Gastroesophageal sphincter (tissue), 4 donors: ENCODE measurements around the gene LINC01488. TPM values are rescaled to one million over a fixed set of nuclear protein-coding genes. Genes with fewer than 3 reads are reported as not detected.

Experiments used
- ATAC-seq: fragments of 150-250 bp; one replicate; pipeline ENCODE4 v1.9.1; 2016; ENCODE audit warnings: mild to moderate bottlenecking, moderate library complexity
- H3K27ac ChIP-seq, 4 donors: fragments of 200-600 bp; sonication (generic) in 3 of 4; 1 replicate in 3 of 4; 2 replicates in 1 of 4; pipeline ENCODE4 v1.5.1; 2016 to 2019
- H3K27me3 ChIP-seq: fragments of 200-600 bp; sonication (generic); one replicate; pipeline ENCODE4 v1.5.1; 2019
- H3K36me3 ChIP-seq, 2 donors: fragments of 200-600 bp; sonication (generic); one replicate each; pipeline ENCODE4 v1.5.1; 2019; ENCODE audit warnings: control low read depth in 1 of 2
- H3K4me1 ChIP-seq, 3 donors: fragments of 200-600 bp; sonication (generic); 1 replicate in 2 of 3; 2 replicates in 1 of 3; pipeline ENCODE4 v1.5.1; 2016 to 2019; ENCODE audit warnings: control low read depth in 2 of 3
- H3K4me3 ChIP-seq, 2 donors: fragments of 200-600 bp; sonication (generic); one replicate each; pipeline ENCODE4 v1.5.1; 2019; ENCODE audit warnings: mild to moderate bottlenecking in 1 of 2, moderate library complexity in 1 of 2
- H3K9me3 ChIP-seq, 3 donors: fragments of 200-600 bp; sonication (generic); one replicate each; pipeline ENCODE4 v1.5.1; 2017 to 2019; ENCODE audit warnings: control low read depth in 2 of 3
- CTCF ChIP-seq, 4 experiments: fragments of 200-600 bp in 2 of 4; fragments of 450-650 bp in 2 of 4; sonication (generic) in 1 of 4; IDR thresholded peaks; one replicate each; pipeline ENCODE4 v1.5.1; 2017 to 2019; ENCODE audit warnings: antibody characterized with exemption in 4 of 4, mild to moderate bottlenecking in 2 of 4, moderate library complexity in 2 of 4
- EP300 ChIP-seq: sonication (generic); formaldehyde crosslinking; IDR thresholded peaks from one replicate; pipeline ENCODE4 v1.6.1; 2017; ENCODE audit warnings: antibody characterized with exemption, mild to moderate bottlenecking
- POLR2A ChIP-seq, 2 donors: fragments of 450-650 bp; IDR thresholded peaks; one replicate each; pipeline ENCODE4 v1.6.1; 2017; ENCODE audit warnings: antibody characterized with exemption in 2 of 2, mild to moderate bottlenecking in 2 of 2, moderate library complexity in 1 of 2
- POLR2AphosphoS5 ChIP-seq: sonication (generic); formaldehyde crosslinking; IDR thresholded peaks from one replicate; pipeline ENCODE4 v1.6.1; 2017; ENCODE audit warnings: antibody characterized with exemption
- WGBS, 2 donors: methylation state at CpG; one replicate each; pipeline ENCODE4 v1.1.5; 2018; ENCODE audit warnings: low coverage in 1 of 2; 5-methylcytosine and 5-hydroxymethylcytosine counted together
- total RNA-seq, 4 donors: library from RNA; depleted of rRNA; stranded (reverse); fragments of >200 nt; gene quantifications; one replicate each; pipeline ENCODE4 v1.1.0, GENCODE V29; 2016

LINC01488 gene
- total RNA-seq, 4 donors from 2014 or later, result not detected

- TF ChIP-seq EP300, result no peak
- TF ChIP-seq CTCF (IDR thresholded peaks at IDR 0.05), result no peak
- TF ChIP-seq POLR2A (IDR thresholded peaks at IDR 0.05), result no peak
- no peak for TF ChIP-seq POLR2AphosphoS5
- H3K4me1 ChIP-seq, result peaks cover 0 to 47% (median 13%) of the 10 kb centered on the region in 3 donors
- no peak for ATAC-seq
Measured at GRCh38 chr11:69495441-69496201, 14.2 kb downstream of the LINC01488 start.

GRCh38 chr11:69496202-69496557, 14.7 kb downstream of the LINC01488 start:
- Histone ChIP-seq H3K9me3 (no peaks in the 10 kb centered on the region), H3K36me3 (no peaks in the 10 kb centered on the region), H3K27ac (peak overlapping the region in 3 of 4 donors; percentile 84 to 90 (median 87)), H3K4me1 (peaks cover 0 to 47% (median 13%) of the 10 kb centered on the region in 3 donors), H3K4me3 (no peak overlapping the region), H3K27me3 (no peaks in the 10 kb centered on the region)
- TF ChIP-seq POLR2AphosphoS5, result no peak
- TF ChIP-seq CTCF (IDR thresholded peaks at IDR 0.05), result no peak
- no peak for TF ChIP-seq POLR2A (IDR thresholded peaks at IDR 0.05)
- no peak for TF ChIP-seq EP300
- no peak for ATAC-seq
- WGBS, 2 donors, result 88 to 89% methylated on average over 3 to 7 of the region's 10 CpGs

More at GRCh38 chr11:69495441-69496201, 14.2 kb downstream of the LINC01488 start:
- Histone ChIP-seq H3K9me3 (no peaks in the 10 kb centered on the region), H3K27ac (peak overlapping the region in 2 of 4 donors; percentile 84 to 87), H3K27me3 (no peaks in the 10 kb centered on the region), H3K36me3 (no peaks in the 10 kb centered on the region), H3K4me3 (no peak overlapping the region)
- 100% methylated on average over 1 to 4 of the region's 12 CpGs for WGBS, 2 donors

GRCh38 chr11:69496631-69497220, 15.3 kb downstream of the LINC01488 start:
- Histone ChIP-seq H3K27ac (peak overlapping the region; percentile 39 to 90 (median 86)), H3K9me3 (no peaks in the 10 kb centered on the region), H3K27me3 (no peaks in the 10 kb centered on the region), H3K4me3 (no peak overlapping the region), H3K4me1 (peaks cover 0 to 47% (median 13%) of the 10 kb centered on the region in 3 donors), H3K36me3 (no peaks in the 10 kb centered on the region)
- WGBS, 2 donors, result 54 to 80% methylated on average over 1 to 8 of the region's 12 CpGs
- TF ChIP-seq CTCF (IDR thresholded peaks at IDR 0.05) (no peak), POLR2A (IDR thresholded peaks at IDR 0.05) (no peak)
- peak; percentile 29 for ATAC-seq

- Histone ChIP-seq H3K27ac (peak overlapping the region; percentile 39 to 90 (median 86)), H3K4me1 (peaks cover 0 to 47% (median 13%) of the 10 kb centered on the region in 3 donors), H3K27me3 (no peaks in the 10 kb centered on the region), H3K4me3 (no peak overlapping the region), H3K9me3 (no peaks in the 10 kb centered on the region), H3K36me3 (no peaks in the 10 kb centered on the region)
- 8% methylated on average over 2 of the region's 19 CpGs; no CpG with 5 or more reads in 1 of the 2 donors for WGBS, 2 donors
- no peak for TF ChIP-seq CTCF (IDR thresholded peaks at IDR 0.05)
- TF ChIP-seq POLR2AphosphoS5, result peak; percentile 61
- ATAC-seq, result peak; percentile 95
Measured at GRCh38 chr11:69497221-69497787, 15.8 kb downstream of the LINC01488 start.
